ENCODE measurements around the gene EIF5.
A peak's percentile ranks its signal among the peaks of the same experiment; 100 is the strongest.

EIF5 gene

GRCh38 chr14:103372017-103372416 is 38.0 kb downstream of the EIF5 start:
- DNase-seq (ENCODE audit: low read depth), result no peak

DNA sequence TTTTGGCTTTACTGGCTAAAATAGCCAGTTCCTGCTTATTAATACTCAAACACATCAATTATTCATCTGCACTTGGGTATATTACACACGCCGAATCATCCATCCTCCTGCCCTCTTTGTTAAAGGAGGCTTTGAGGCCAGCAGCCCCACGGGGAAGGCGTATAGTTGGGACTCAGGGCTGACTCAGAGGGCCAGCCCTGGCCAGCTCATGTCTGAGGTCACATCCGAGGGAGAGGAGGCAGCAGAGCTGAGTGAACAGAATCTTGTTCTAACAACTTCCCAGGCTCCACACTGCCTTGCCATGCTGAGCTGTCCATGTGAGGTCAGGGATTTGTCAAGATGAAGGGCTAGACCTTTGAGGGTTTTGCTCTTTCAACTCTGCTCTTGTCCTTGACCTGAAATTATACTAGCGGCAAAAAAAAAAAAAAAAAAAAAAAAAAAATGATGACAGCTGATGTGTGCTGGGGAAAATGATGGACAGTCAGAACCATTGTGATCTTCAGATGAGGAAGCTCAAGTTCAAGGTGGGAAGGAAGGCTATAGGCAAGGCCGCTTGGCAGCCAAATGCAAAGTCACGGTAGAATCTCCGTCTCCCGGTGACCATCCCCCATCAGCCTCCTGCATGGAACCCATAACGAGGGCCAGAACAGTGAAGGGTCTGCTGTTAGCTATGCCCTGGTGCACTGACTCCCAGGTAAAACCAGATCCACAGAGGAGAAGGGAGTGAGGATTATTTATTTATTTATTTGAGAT is 38.7 kb downstream of the EIF5 start:
- peak; percentile 85 for DNase-seq (ENCODE audit: low read depth)

DNA sequence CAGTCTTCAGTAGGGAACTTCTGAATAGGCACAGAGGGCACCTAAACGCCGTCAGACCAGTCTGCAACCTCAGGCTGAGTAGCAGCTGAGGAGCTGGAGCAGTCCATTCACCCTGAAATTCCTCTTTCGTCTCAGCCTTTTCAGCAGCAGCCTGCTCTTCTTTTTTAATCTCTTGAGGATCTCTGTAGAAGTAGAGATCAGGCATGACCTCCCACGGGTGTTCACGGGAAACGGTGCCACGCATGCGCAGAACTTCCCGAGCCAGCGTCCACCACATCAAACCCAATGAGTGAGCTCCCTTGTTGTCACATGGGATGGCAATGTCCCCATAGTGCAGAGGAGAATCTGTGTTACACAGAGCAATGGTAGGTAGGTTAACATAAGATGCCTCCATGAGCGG is 40.1 kb downstream of the EIF5 start:
- no peak for DNase-seq (ENCODE audit: low read depth)

DNA sequence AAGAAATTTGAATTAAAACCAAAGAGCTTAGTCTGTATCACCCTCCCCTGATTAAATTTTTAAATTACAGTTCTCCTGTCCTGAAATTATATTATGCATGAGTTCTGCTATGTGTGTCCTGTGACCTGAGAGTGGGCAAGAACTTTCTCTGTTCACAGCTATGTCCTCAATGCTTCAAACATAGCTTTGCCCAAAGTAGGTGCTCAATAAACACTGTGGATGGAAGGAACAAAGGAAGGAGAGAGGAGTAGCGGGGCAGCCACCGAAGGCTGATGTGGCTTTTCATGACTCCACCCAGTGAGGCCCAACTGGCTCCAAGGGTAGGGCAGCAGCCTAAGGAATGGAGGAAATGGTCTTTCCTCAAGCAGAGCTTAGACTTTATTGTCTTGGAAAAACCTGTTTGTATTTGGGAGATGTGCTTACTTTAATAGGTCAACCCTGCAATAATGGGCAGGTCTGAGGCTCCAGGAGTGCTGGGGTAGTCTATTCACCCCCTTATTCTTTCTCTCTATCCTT is 43.5 kb downstream of the EIF5 start:
- no peak for DNase-seq (ENCODE audit: low read depth)

- DNase-seq (ENCODE audit: low read depth), result no peak
Measured at GRCh38 chr14:103378038-103378854, 44.2 kb downstream of the EIF5 start.

DNA sequence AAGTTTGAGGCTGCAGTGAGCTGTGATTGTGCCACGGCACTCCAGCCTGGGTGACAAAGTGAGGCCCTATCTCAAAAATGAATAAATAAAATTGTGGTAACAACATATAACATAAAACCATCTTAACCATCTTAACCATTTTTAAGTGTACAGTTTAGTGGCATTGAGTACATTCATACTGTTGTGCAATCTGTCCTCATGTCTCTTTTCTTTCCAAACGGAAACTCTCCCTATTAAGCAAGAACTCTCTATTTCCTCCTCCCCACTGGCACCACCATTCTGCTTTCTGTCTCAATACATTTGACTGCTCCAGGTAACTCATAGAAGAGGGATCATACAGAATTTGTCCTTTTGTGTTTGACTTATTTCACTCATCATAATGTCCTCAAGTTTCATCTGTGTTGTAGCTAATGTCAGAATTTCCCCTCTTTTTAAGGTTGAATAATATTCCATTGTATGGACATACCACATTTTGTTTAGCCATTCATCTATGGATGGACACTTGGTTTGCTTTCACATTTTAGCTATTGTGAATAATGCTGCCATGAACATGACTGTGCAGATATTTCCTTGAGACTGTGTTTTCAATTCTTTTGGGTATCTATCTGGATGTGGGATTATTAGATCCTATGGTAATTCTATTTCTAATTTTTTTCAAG is 46.8 kb downstream of the EIF5 start:
- no peak for DNase-seq (ENCODE audit: low read depth)

GRCh38 chr14:103382376-103382775 is 48.3 kb downstream of the EIF5 start:
- DNase-seq (ENCODE audit: low read depth), result peak; percentile 42

- DNase-seq (ENCODE audit: low read depth), result no peak
Measured at GRCh38 chr14:103384450-103385151, 50.6 kb downstream of the EIF5 start.

DNA sequence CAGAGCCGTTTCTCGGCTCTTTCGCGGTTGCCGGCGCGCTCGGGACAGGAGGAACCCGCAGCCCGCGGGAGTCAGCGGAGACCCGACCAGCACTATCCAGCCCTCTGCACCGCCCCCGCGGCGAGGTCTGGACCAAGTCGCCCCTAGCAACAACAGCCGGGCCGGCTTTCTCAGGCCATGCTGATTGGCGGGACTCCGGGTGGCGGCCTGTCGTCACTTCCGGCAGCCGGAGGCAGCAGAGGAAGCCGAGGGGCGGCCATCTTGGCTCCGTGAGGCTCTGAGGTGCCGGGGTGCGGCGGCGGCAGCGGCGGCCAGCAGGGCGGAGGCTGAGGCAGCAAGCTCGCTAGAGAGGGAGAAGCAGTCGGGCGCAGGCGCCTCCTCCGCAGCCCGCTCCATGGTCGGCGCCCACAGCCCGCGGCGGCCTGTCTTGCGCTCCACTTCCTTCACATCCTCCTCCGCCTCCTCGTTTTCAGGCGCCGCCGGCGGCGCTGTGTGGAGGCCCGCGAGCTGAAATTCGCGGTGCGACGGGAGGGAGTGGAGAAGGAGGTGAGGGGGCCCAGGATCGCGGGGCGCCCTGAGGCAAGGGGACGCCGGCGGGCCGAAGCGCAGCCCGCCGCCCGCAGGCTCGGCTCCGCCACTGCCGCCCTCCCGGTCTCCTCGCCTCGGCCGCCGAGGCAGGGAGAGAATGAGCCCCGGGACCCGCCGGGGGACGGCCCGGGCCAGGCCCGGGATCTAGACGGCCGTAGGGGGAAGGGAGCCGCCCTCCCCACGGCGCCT is 51.3 kb downstream of the EIF5 start, which contains the start of gene MARK3:
Gene MARK3 (plus strand): TSS at position 264 of the 777 bp plus-strand sequence. CDS start 615 bp downstream, outside the sequence.
- peak; percentile 93 for DNase-seq (ENCODE audit: low read depth)

DNA sequence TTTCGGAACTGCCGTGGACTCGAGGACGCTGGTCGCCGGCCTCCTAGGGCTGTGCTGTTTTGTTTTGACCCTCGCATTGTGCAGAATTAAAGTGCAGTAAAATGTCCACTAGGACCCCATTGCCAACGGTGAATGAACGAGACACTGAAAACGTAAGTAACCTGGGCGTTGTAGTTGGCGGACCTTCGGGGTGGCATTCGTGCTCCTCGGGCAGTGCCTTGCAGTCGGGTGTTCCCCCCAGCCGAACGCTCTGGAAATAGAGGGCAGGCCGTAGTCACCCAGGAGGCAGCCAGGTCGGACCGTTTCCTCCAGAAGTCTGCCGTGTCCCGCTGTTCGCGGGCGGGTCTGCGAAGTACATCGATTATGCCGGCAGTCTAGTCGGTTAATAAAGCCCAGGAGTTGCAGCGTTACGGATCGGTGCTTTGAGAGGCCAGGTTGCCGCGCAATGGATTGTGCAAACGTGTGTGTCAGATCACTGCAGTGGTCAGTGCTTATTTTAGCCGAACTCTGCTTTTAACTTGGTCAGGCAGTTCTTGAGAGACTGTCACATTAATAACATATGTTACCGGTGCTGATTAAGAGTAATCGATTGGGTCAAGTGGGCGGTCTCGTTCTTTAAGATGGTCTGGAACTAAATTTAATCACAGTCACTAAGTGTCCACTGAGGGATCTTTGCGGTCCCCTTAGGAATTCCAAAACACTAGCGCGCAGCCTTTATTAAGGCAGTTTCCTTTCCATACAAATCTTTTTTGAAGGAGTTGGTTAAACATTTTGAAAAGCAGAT is 52.1 kb downstream of the EIF5 start:
- no peak for DNase-seq (ENCODE audit: low read depth)

- no peak for DNase-seq (ENCODE audit: low read depth)
Measured at GRCh38 chr14:103386713-103387329, 52.8 kb downstream of the EIF5 start.

DNA sequence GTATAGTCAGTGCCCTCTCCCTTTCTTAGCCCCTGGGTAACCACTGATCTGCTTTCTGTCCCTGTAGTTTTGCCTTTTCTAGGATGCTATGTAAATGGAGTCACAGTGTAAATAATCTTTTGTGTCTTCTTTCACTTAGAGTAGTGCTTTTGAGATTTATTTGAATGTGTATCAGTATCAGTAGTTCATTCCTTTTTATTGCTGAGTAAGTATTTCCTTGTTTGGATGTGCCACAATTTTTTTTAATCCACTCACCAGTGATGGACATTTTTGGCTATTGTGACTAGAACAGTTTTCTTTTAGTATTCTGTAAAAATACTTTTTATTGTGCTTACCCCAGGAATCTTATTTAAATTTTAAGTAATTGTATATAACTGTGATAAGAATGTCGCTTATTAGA is 54.6 kb downstream of the EIF5 start:
- DNase-seq (ENCODE audit: low read depth), result no peak

DNA sequence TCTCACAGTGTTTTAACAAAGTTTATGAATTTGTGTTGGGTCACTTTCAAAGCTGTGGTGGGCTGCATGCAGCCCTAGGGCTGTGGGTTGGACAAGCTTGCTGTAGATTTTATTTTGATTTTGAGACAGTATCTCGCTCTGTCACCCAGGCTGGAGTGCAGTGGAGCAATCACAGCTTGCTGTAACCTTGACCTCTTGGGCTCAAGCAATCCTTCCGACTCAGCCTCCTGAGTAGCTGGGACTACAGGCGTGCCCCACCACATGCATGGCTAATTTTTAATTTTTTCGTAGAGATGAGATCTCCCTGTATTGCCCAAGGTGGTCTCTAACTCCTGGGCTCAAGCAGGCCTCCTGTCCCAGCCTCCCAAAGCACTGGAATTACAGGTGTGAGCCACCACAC is 56.6 kb downstream of the EIF5 start:
- DNase-seq (ENCODE audit: low read depth), result no peak

- peak; percentile 47 for DNase-seq (ENCODE audit: low read depth)
Measured at GRCh38 chr14:103391048-103391447, 57.0 kb downstream of the EIF5 start.

GRCh38 chr14:103392106-103392505 is 58.1 kb downstream of the EIF5 start:
- DNase-seq (ENCODE audit: low read depth), result no peak

GRCh38 chr14:103392572-103392971 is 58.5 kb downstream of the EIF5 start:
- no peak for DNase-seq (ENCODE audit: low read depth)

DNA sequence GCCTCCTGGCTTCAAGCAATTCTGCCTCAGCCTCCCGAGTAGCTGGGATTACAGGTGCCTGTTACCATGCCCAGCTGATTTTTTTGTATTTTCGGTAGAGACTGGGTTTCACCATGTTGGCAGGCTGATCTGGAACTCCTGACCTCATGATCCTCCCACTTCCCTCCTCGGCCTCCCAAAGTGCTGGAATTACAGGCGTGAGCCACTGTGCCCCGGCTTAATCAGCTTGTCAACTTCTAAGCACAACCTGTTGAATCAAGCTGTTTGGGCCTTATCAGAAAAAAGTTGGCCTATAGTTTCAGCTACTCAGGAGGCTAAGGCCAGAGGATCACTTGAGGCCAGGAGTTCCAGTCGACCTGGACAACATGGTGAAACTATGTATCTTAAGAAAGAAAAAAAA is 59.0 kb downstream of the EIF5 start:
- no peak for DNase-seq (ENCODE audit: low read depth)

- no peak for DNase-seq (ENCODE audit: low read depth)
Measured at GRCh38 chr14:103393676-103394626, 59.9 kb downstream of the EIF5 start.
